Astrocyte of the cerebellum (primary cell): ENCODE results near the gene DCAF7.

Experiments used
- DNase-seq: peaks from one replicate; pipeline ENCODE4 v3.0.0-alpha.2; 2011; ENCODE audit warnings: low read depth
- H3K4me3 ChIP-seq: 2 replicates; pipeline ENCODE4 v1.5.1; 2011; ENCODE audit warnings: mild to moderate bottlenecking, low read depth, low read length, moderate library complexity
- in situ Hi-C: cut with HindIII; loops from 2 replicates; pipeline ENCODE4 v1.10.0; 2017; ENCODE audit warnings: low sequenced_read_pairs
- TF ChIP-seq, protein P1 (sequence below): IDR thresholded peaks from 2 replicates; pipeline ENCODE4 v1.5.1; 2012; ENCODE audit warnings: low read length, low read depth, moderate library complexity, mild to moderate bottlenecking; ENCODE audit errors: missing control alignments

DCAF7 gene

DNA sequence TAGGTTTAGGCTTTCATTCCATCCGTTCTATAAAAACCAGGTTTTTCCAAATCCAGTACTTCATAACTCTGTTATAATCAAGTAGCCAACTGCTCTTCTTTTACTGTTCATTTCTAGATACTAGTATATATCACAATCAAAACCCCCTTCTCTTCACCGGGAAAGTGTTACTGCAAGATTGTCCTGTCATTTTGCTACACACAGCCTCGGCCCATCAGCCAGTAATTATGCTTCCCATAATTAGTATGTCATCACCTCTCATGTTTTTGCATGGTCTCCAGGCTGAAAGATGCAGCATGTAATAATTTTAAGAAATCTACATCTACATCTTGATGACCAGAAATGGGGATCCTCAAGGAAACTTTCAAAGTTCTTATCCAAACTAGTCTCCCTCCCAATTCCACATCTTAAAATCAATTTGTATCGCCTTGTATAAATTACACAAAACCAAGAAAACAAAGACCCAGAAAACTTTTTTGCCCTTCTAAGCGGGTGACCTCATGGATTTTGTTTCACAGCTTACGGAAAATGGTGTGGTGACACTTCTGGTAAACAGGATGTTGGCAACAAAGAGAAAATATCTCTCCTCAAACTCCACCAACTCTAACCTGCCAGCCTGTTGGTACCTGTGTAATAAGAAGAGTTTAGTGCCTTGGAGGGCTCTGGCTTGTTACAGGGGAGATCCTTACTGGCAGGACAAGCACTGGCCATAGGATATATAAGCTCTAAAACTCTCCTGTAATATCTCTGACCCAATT lies 59.7 kb downstream of the DCAF7 start:
- DNase-seq = no peak
- in situ Hi-C loops = no loop called here
- TF ChIP-seq, protein P1, sequence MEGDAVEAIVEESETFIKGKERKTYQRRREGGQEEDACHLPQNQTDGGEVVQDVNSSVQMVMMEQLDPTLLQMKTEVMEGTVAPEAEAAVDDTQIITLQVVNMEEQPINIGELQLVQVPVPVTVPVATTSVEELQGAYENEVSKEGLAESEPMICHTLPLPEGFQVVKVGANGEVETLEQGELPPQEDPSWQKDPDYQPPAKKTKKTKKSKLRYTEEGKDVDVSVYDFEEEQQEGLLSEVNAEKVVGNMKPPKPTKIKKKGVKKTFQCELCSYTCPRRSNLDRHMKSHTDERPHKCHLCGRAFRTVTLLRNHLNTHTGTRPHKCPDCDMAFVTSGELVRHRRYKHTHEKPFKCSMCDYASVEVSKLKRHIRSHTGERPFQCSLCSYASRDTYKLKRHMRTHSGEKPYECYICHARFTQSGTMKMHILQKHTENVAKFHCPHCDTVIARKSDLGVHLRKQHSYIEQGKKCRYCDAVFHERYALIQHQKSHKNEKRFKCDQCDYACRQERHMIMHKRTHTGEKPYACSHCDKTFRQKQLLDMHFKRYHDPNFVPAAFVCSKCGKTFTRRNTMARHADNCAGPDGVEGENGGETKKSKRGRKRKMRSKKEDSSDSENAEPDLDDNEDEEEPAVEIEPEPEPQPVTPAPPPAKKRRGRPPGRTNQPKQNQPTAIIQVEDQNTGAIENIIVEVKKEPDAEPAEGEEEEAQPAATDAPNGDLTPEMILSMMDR = no peak
- no peak overlapping the region for H3K4me3 ChIP-seq

DNA sequence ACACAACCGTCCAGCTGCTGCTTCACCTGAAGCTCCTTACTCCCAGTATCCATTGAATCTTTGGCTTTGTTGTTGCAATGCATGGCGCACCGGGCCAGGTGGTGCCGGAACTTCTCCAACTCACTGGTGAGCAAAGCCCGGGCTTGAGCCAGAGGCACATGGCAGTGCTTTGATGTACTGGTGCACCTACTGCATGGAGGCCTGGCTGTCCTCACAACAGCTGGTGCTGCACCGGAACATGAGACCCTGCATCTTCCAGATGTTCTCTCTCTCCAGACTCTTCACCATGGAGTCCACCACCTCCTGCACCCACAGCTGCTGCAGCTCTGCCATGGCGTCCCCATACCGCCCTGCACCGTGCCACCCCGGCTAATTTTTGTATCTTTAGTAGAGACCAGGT lies 60.6 kb downstream of the DCAF7 start:
- DNase-seq = no peak
- TF ChIP-seq, protein P1 = no peak

DNA sequence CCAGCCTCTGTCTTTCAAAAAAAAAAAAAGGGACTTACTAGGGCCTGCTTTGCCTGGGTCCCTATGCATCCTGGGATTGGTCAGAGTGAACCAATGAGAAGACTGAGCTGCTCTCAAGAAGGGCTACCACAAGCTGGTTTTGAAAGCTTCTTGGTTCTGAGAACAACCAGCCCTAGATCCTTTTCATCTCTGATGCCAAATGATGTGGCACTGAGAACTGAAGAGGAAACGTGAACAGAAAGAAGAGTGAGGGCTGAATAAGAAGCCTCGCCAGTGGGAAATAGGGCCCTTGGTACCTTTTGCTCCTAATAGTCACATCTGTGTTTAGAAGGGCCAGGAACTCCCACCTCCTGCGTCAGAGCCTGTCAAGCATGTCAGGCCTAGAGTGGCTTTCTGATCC lies 61.1 kb downstream of the DCAF7 start:
- TF ChIP-seq, protein P1 = no peak
- DNase-seq = no peak
- in situ Hi-C loops = no loop called here
- H3K4me3 ChIP-seq = no peak overlapping the region

More for the DNA sequence above, 60.6 kb downstream of the DCAF7 start:
- in situ Hi-C loops = no loop called here
- H3K4me3 ChIP-seq = no peak overlapping the region

DNA sequence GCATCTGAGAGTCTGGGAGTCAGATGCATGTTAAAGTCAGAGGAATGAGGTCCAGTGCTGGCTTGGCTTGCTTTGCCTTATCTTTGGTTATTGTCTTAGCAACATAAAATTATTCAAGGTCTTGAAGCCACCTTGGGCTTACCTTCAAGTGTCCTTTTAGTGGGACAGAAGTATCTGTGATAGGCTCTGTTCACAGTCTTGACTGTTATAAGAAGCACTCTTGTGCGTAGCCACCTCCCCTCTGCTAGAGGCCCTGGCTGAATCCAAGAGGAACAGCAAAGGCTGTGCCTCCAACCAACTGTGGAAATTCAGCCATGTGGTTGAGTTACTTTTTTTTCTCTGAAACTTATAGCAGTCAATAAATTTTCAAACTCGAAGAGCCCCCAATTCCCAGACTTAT lies 63.4 kb downstream of the DCAF7 start:
- in situ Hi-C loops = no loop called here
- DNase-seq = no peak
- TF ChIP-seq, protein P1 = no peak
- no peak overlapping the region for H3K4me3 ChIP-seq

DNA sequence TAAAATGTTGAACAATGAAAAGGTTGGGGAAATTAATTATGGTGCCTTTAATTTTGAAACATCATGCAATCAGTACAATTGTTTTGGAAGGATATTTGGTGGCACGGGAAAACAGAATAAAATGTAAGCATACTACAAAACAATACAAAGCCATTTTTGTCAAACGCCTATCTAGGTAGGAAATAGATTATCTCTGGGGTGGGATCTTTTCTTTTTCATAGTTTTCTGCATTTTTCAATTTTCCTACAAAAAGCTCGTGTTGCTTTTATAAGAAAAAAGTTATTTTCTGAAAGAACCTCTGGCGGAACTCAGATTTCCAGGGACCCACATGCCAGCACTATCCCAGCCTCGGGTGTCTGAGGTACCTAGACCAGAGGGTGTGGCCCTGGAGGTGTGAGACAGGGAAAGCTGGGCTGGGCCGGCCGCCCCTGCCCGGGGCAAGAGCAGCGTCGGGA lies 71.0 kb downstream of the DCAF7 start:
- DNase-seq = no peak
- in situ Hi-C loops = loop anchor here (5.0 kb wide), 1 partner anchor 56 kb away; no protein-coding TSS in a partner anchor
- peak overlapping the region; percentile 70 for H3K4me3 ChIP-seq
- TF ChIP-seq, protein P1 = no peak

DNA sequence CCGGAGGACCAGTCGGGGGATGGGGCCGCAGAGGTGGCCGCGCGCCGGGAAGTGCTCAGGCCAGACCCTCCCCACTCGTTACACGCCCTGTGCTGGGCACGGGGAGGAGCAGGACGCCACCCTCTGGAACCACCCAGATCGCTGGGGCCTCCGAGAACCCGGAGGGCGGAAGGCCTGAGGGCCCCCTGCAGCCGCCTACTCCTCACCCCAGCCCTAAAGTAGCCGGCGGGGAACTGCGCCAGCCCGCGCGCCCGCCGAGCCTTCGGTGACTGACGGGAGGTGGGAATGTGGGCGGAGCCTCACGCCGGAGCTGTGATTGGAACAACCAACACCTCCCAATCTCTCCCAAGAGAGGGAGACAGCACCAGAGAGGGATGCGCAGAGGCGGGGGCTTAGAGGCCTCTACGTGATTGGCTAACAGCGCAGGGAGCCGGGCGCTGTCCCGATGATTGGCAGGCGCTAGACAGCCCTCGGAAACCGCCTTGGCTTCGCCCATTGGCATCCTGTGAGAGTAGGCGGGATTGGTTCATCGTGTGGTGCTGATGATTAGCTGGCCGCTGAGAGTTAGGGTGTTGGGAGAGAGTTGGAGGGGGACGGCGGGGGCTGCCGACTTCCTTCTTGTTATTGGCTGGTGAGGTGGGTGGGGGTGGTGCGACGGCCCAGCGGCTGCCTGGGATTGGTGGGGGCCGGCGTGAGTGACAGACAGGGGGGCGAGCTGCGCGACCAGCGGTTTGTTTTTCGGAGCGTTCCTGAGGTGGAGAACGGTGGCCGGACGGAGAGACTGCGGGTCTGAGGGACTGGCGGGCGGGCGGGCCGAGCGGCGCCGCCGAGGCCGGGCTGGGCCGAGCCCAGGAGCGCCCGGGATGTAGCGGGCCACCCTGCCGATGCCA lies 71.7 kb downstream of the DCAF7 start, which contains the start of gene MAP3K3:
MAP3K3 (plus strand) TSS at position 734 of the 890 bp plus-strand sequence. CDS start 343 bp downstream, outside the sequence.
- TF ChIP-seq, protein P1 = no peak

More for the DNA sequence above, 71.7 kb downstream of the DCAF7 start, which contains the start of gene MAP3K3:
- H3K4me3 ChIP-seq = peak within 1 kb of the TSS; percentile 70
- in situ Hi-C loops = loop anchor here (5.0 kb wide), 1 partner anchor 55 kb away; no protein-coding TSS in a partner anchor
- DNase-seq = peak; percentile 100
